Activated T-cell treated with anti-CD3 and anti-CD28 coated beads for 4 hours (primary cell): ENCODE data around the gene UBXN10.
"Not testable (repeated sequence)": the region's sequence is repeated elsewhere in the genome, so short reads cannot be mapped to it uniquely, and the experiment has no call there.

Experiments
- DNase-seq: peaks from one replicate; pipeline ENCODE4 v3.0.0-alpha.2; 2020

UBXN10 gene

DNA sequence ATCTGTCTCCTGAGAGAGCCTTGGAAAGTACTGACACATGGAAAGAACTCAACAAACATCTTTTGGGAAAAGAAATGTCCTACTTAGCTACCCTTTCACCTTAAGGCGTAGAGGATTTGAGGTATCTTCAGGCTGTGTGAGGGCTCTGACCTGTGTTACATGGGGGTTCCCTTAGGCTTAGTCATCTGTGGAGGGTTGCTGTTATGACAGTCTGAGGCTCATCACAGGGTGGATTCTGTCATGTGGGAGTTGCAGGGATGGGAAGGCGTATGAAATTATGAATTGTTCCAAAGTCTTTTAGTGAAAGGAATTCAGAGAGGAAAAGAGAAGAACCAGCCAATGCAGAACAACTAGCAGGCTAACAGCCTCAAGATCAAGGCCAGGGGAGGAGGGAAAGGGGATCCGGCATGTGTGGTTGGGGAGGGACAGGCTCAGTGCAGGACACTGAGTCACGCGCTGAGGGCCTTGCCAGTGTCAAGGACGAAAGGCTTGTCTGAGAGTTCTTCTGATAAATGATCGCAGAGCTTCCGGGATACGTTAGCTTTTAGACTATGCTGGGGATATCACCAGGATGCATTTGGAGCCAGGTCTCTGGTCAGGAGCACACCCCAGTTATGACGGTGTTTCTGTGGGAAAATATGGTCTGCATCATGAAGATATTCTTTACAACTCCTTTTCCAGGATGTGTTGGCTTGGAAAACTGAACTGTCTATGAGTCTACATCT is 25.0 kb downstream of the UBXN10 start:
- no peak for DNase-seq

DNA sequence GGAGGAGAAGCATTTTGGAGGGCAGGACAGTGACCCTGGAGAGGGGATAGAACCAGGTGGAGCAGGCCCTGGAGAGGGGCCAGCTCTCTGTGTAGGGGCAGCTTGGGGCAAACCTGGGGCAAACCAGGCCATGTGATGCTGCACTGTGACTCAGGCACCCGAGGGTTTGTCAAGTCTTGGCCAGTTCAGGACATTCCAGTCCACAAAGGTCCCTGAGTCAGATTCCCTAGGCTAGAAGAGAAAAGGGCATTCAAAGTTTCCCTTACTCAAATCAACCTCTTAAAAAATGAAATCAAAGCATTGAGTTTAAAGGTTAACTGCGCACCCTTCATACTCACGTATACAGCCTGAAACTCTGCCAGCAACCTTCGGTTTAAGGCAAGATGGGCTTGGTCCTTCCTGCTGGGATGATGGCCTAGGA is 25.6 kb downstream of the UBXN10 start:
- no peak for DNase-seq

DNA sequence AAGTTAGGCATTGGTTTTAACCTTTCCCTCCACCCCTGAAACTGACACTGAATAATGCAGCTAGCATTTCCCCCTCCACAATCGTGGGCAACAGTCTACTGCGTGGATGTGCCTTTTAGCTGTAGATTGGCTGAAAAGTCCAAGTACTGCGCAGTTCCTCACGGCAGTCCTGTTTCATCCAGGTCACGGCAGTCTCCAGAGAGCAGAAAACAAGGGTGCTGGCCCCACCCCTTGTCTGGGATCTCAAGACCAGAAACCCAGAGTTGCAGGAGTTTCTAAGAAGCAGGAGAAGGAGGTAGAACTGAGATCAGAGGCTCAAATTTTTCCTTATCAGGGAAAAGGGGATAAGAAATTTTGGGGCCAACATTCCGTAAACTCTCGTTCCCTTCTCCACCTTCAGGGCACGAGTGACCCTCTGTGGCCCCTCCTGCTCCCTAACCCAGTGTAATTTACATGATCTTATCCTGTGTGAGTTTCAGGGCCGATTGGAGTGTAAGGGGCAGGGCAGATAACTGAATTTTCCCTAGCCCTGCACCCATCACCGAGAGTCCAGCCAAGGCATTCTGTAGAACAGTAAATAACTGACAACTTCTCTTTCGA is 26.3 kb downstream of the UBXN10 start:
- DNase-seq = no peak

GRCh38 chr1:20212685-20213331 is 26.9 kb downstream of the UBXN10 start:
- peak; percentile 33 for DNase-seq

DNA sequence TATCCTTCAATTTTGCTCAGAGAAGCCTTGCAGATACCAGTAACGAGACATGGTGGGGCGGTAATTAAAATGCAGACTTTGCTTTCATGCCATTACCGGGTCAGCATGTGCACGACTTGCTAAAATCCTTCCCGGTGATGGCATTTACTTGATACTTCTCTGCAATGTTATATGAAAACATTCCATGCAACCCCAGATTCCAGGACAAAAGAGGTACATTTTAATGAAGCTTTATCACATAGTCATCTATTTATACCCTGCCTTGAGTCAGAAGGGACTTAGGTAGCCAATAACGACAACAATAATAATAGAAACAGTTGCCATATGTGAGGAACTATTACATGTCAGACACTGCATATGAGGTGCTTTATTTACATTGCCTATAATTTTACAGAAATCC is 29.8 kb downstream of the UBXN10 start:
- no peak for DNase-seq

DNA sequence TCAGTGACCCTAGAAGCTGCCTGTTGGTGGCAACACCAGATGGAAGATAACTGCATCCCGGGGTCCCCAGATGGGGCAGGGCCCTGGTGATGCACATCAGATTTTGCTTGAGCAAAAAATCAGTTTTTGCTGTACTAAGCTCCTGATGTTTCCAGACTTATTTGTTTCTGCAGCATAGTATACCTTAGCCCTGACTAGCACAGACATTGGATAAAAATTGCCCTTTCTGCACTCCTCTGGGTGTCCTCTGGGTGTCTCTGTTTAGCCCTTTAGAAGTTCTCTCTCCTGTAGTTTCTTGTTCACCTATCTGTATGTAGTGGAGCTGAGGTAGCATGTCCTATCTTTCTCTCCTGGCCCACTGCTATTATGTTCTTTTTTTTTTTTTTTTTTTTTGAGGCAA is 30.7 kb downstream of the UBXN10 start:
- no peak for DNase-seq

DNA sequence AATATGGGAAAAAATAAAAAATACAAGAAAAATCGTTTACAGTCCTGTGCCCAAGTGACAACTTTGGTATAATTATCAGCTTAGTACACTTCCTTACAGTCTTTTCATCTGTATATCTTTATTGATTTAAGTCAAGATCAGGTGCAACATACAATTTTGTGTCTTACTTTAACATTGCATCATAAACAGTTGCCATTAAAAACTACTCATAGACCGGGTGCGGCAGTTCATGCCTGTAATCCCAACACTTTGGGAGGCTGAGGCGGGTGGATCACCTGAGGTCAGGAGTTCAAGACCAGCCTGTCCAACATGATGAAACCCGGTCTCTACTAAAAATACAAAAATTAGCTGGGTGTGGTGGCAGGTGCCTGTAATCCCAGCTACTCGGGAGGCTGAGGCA is 33.2 kb downstream of the UBXN10 start:
- DNase-seq = not testable (repeated sequence)

- DNase-seq = no peak
Observed at GRCh38 chr1:20220036-20220435, 34.1 kb downstream of the UBXN10 start.

GRCh38 chr1:20223106-20223505 is 37.2 kb downstream of the UBXN10 start:
- no peak for DNase-seq

DNA sequence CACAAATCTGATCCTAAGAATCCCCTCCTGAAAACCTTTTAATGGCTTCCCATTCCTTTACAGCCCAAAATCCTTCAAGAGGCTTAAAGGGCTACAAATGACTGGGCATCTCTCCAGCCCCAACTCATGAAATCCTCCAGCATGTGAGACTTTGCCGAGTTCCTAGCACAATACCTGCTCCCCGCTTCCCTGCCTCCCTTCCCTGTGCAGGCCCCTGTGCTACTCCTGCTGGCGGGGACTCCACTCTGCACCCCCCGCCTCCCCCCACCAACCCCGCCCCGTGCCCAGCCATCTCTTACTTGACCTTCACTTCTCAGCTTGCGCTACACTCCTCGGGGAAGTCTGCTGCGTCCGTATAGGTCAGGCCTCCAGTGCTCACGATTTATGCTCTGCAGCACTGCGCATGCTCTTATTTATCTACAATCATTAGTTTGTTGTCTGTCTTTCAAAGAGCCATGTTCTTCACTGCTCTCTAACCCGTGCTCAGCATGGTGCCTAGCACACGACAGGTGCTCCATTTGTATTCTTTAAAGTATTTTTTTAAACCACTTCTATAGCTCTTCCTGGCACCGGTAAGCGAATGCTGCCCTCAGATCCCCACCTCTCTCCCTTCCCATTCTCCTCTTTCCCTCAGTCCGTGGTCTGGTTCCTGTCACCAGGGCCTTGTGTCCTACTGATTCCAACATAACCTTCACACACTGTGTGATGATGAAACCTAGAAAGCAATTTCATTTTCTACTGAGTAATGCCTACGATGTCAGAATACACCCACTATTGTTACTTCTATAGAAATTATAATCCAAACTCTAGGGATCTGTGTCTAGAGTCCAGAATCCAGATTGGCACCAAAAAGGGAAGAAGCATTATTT is 37.9 kb downstream of the UBXN10 start:
- DNase-seq = no peak

DNA sequence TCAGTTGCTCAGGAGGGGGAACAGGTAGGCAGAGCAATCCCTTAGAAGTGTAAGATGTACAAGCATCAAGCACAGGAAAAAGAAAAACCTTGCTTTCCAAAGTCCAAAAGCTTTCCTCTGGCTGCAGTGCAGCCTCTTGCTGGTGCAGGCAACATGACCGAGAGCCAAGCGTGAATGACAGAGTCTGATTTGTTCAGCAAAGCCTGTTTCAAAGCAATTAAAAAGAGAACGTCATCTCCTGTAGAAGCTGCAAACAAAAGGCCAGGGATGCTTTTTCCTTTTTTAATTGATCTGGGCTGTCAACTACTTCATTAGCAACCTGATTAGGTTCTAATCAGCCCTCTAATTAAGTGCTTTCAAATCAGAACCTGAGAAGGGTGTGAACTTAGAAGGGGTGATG is 38.6 kb downstream of the UBXN10 start:
- DNase-seq = no peak

DNA sequence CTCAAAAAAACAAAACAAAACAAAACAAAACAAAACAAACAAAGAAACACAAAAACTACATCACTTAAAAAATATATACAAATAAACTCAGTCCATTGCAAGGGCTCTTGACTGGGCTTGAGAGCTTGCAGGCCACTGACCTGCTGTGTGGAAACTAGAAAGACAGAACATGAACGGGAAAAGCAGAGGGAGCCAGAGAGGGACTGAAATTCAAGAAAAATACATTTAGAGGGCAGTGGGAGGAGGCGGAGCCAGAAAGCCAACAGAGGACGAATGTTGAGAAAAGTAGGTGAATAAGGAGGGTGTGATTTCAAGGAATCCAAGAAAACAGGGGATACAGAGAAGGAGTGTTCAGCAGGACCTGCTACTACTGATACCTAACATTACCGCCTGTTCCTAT is 41.8 kb downstream of the UBXN10 start:
- no peak for DNase-seq

DNA sequence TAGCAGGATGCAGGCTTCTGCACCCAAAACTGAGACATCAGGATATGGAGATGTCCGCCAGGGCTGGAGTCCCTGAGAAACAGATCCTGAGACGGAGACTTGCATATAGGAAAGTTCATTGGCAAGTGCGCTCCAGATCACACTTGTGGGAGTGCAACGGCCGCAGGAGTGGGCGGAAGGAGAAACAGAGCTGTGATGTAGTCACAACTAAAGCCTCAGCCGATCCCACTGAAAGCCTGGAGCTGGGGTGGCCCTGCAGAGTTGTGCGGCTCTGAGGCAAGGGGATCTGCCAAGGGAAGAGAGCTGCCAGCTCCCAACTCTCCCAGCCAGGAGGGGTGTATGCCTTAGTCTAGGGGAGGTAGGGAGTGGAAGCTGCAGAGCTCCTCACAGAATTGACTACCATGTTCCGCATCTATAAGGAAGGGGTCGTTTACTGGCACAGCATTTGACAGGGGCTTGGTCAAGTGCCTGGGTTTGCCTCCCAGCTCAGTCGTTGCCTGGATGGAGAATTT is 42.5 kb downstream of the UBXN10 start:
- DNase-seq = no peak

GRCh38 chr1:20229171-20229570 is 43.3 kb downstream of the UBXN10 start:
- DNase-seq = no peak

GRCh38 chr1:20232564-20232963 is 46.7 kb downstream of the UBXN10 start:
- DNase-seq = not testable (repeated sequence)

DNA sequence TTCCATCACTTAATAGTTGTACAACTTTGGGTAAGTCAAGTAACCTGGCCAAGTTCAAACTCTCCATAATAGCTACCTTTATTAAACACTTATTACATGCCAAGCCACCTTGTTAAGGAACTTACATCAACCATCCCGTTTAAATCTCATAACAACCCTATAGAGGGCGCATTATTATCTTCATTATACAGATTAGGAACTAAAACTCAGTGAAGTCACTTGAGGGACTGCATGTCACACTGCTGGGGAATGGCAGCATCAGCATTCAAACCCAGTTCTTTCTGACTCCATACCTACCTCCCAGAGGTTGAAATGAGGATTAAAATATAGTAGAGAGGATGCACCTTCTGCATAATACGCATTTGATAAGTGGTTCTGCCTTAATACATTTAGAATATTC is 47.5 kb downstream of the UBXN10 start:
- no peak for DNase-seq

DNA sequence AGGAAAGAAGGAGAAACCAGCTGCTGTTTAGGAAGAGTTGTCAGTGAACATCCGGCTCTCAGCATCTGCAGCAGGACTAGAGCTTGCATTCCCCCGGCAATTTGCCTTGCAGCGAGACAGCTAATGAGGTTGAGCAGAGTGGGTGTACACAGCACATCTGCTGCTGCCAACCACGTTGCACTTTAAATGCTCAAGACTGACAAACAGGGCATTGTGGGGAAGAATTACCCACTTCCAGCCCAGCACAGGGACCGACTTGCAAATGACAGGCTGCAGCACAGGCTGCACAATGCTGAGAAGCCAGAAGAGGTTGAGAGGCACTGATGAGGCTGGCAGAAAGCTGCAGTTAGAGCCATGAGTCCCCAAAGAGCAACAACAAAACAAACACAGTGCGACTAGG is 48.0 kb downstream of the UBXN10 start:
- no peak for DNase-seq

DNA sequence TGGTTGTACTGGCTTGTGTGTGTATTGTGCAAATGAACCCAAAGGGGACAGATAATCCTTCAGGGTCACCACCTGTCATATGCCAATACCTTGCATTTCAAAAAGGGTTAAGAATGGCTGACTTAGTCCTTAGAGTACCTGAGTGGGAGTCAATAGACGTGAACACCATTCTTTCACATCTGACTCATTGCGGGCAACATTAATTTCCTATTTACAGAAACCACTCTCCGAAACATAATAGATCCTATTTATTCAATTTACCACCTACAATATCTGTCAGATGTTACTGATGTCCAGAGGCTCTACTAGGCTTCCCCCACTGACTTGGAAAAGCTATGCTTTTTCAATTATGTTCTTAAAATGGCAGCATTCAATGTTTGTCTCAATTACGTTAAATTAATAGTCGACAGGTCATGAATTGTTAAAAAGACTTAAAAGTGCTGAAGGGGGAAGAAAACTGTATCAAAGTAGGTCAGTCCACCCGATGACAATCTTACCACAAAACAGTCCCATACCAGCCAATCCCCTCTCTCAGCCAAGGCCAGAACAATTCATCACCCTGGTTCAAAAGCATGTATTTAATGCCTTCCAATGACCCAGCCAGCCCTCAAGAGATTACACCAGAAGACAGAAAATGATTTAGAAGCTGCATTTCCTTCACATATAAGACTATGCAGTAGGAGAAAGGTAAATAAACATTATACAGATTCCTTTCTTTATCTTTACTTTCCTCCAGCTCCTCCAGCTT is 49.1 kb downstream of the UBXN10 start:
- DNase-seq = no peak

GRCh38 chr1:20237646-20238045 is 51.8 kb downstream of the UBXN10 start:
- DNase-seq = no peak

- no peak for DNase-seq
Observed at GRCh38 chr1:20240012-20240411, 54.1 kb downstream of the UBXN10 start.

DNA sequence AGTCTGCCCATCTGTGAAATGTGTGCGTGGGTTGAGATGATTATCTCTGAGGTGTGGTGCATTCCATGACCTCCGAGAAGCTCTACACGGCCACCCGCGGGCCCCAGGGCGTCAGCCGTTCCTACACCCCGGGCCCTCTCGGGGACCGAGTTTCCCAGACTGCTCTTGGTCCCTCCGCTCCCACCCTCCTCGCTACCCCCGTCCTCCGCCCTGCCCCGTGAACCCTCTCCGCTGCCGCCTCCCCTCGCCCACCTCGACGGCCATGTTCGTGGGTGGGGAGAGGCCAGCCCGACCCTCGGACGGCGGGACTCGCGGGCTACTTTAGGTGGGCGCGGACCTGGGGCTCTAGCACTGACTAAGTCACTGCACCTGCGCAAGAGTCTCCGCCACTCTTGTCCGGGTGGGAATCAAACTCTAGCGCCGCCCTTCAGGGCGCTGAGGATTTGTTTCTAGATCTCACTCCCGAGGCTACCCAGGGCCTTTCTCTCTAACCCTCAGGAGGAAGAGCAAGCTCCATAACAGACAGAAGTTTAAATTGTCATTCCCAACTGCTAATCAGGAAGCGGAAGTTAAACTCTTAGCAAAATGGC is 57.1 kb downstream of the UBXN10 start:
- no peak for DNase-seq
